HPDE6-E6E7 (cell line): ENCODE measurements around the gene DCLRE1C.
"Not testable (repeated sequence)": the region's sequence is repeated elsewhere in the genome, so short reads cannot be mapped to it uniquely, and the experiment has no call there.

ENCODE experiments used
- DNase-seq: peaks from one replicate; pipeline ENCODE4 v3.0.0; 2011; ENCODE audit warnings: missing footprints; ENCODE audit errors: extremely low spot score

DCLRE1C gene

DNA sequence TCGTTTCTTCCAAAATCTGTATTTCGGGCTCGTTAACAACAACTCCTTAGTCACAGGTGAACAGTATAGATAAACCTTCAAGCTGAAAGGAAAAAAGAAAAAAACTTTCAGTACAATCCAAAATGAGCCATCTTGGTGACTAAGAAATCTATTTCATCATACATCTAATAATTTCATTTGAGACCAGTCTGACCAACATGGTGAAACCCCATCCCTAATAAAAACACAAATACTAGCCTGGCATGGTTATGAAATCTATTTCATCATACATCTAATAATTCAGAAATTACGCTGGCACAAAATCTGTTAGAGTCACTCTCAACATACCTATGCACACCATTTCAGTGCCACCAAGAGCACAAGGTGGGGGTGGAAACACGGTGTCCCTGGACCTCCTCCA, 8.8 kb downstream of the DCLRE1C start:
- DNase-seq = no peak

DNA sequence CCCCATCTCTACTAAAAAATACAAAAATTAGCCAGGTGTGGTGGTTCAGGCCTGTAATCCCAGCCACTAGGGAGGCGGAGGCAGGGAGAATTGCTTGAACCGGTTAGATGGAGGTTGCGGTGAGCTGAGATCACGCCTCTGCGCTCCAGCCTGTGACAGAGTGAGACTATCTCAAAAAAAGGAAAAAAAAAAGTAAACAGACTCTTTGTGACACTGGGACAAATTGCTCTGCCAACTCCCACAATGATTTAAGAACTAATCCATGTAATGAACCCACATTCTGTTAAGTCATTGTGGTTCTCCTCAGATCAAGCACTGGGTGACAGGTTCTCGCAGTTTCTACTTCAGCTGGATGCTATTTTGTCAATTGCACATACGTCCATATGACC, 11.0 kb downstream of the DCLRE1C start:
- not testable (repeated sequence) for DNase-seq

DNA sequence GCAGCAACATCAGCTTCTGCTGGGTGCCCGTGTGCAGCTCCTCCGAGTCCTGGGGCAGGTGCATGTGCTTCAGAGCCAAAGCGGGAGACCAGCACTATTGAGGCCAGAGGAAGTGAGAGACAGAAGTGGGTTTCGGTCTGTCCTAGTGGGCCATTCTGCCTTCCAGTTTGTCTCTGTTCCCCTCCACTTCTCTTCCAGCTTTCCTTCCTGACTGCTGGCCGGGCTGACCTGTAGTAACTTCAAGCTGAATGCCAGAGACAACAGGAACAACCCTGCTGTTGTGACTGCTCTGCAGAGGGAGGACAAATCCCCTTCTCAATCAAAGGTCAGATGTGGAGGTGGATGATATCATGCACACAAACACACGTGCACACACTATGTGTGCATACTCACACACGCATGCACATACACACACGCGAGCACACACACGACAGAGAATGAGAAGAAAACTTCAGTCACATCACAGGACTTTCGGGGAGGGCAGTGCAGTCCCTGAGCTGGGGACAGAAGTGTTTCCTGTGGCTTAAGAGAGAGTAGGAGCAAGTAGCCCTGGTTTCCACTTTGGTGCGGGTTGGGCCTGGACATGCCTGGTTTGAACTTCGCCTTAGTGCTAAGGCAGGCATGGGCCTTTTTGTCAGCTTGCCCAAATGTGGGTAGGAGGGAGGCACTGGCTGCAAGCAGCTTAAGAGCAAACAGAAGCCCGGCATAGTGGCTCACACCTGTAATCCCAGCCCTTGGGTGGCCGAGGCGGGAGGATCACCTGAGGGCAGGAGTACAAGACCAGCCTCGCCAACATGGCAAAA, 11.5 kb downstream of the DCLRE1C start:
- not testable (repeated sequence) for DNase-seq

DNA sequence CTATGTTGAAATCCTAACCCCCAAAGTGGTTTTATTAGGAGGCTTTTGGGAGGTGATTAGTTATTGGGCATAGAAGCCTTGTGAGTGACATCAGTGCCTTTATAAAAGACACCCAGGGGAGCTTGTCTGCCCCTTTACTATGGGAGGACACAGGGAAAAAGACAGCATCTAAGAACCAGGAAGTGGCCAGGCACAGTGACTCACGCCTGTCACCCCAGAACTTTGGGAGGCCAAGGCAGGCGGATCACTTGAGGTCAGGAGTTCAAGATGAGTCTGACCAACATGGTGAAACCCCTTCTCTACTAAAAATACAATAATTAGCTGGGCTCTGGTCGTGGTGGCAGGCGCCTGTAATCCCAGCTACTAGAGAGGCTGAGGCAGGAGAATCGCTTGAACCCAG, 14.9 kb downstream of the DCLRE1C start:
- DNase-seq = not testable (repeated sequence)

DNA sequence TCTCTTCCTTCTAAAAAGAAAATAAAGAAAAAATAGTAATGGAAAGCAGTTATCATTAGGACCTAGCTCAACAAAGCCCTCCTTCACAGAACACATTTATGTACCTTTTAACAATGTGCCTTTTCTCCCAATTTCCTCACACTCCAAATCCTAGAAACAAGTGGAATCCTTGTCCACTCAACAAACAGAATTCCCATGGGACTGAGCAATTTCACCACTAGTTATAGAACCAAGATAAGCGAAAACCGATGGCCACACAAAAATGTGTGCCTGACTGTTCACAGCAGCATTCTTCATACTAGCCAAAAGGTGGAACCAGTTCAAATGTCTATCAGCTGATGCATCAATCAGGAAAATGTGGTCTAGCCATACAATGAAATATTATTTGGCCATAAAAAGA, 17.3 kb downstream of the DCLRE1C start:
- DNase-seq = no peak

DNA sequence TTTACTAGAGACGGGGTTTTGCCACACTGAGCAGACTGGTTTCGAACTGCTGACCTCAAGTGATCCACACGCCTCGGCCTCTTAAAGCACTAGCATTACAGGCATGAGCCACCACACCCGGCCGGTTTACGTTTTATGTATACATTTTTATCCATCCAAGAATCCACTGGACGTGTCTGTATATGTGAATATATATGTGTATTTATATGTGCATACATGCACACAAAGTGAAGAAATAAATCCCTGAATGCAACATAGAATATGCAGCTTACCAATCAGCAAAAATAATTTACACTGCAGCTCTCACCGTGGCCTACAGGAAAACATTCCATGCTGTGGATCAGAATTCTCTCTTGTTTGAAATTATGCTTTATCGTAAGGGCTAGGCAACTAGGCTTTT, 23.3 kb downstream of the DCLRE1C start:
- DNase-seq = no peak

DNA sequence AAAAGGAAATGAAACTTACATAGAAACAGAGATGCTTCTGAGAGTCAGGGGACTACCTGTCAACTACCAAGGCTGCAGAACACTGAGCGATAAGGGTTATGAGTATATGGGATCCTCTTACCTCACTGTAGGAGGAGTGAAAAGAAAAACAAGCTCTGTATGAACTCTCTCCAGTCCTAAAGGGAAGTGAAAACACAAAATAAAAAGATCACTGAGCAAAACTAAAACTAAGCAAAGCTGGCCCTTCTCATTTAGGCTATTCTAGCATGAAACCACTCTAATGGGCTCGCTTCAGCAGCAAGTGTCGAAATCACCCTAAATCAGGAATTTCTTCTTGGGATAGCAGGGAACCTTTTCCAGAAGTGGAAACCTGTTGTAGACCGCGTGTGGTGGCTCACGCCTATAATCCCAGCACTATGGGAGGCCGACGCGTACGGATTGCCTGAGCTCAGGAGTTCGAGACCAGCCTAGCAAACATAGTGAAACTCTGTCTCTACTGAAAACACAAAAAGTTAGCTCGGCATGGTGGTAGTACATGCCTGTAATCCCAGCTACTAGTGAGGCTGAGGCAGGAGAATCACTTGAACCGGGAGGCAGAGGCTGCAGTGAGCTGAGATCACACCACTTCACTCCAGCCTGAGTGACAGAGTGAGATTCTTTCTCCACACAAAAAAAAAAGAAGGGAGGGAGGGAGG, 27.0 kb downstream of the DCLRE1C start:
- no peak for DNase-seq

DNA sequence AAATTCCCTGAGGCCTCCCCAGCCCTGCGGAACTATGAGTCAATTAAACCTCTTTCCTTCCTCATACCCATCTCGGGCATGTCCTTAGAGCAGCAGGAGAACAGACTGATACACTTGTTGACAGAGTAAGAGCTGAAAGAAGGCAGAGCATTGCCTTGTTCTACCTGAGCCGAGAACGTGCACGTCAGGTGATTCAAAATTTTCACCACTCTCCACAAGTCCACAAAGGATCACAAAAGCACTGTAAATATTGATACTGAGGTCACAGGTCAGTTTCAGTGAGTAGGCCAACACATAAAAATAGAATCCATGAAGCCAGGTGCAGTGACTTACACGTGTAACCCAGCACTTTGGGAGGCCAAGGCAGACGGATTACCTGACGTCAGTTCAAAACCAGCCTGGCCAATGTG, 27.8 kb downstream of the DCLRE1C start:
- no peak for DNase-seq

DNA sequence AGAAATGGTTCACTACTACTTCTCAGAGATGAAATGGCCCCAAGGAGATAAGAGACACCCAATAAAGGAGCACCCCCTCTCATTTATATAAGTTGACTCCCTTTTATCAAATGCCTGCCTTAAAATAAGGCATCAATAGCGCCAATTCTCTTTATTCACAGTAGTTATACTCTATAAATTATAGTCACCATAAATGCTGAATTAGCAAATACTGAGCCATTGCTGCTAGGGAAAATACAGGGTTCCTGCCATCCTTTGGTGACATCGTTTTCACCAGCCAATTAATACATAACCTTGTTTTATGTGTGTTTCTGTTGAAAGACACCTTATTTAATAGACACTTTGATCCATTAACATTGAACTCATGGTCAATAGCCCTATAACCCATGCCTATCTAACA, 28.6 kb downstream of the DCLRE1C start:
- no peak for DNase-seq

DNA sequence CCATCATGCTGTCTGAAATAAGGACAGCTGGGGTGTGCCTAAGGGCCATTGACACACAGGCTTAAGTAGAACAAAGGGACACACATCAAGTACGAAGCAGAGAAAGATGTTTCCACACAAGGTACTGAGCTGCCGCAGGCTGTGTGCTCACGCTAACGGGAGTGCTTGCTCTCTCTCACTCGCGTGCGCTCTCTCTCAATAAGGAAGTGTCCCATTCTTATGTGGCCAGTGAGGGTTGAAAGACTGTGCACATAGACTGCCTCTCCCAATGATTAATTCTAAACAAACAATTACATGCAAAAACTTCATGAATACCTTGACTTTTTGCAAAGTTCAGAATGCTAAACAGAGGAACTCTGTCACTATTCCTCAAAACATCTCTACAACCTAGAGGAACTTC, 29.9 kb downstream of the DCLRE1C start:
- no peak for DNase-seq

DNA sequence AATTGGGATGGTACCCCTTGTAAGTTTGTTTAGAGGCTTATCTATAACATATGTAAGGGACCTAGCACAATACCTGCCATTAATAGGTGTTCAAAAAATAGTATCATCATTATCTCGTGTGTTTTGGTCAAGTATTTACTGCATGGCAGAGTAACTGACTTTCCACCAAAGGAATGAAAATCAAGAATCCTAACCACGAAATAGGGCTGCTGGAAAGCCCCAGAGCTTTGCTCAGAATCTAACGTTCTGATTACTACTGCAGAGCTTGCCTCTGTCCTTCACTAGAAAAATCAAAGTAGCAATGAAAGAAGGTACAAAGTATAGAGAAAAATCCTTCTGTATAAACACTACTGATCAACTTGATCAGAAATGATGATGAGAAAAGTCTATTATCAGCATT, 34.9 kb downstream of the DCLRE1C start:
- no peak for DNase-seq

DNA sequence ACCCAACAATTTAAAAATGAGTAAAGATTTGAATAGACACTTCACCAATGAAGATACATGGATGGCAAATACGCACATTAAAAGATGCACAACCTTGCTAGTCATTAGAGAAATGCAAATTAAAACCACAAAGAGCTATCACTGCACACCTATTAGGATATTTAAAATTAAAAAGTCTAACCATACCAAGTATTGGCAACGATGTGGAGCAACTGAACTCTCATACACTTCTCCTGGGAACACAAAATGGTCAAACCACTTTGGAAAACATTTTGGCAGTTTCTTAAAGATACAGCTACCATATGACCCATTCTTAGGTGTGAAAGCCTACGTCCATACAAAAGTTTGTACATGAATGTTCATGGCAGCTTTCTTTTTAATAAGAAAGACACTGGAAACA, 36.1 kb downstream of the DCLRE1C start:
- DNase-seq = no peak

DNA sequence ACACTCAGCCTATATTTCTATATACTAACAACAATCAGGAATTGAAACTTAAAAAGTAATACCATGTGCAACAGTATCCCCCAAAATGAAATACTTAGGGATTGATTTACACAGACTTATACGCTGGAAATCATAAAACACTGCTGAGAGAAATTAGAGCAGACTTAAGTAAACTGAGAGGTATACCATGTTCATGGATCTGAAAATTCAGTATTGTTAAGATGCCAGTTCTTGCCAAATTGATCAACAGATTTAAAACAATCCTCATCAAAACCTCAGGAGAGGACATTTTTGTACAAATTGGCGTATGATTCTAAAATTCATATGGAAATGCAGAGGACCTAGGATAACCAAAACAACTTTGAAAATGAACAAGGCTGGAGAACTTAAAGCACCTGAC, 37.3 kb downstream of the DCLRE1C start:
- DNase-seq = no peak

DNA sequence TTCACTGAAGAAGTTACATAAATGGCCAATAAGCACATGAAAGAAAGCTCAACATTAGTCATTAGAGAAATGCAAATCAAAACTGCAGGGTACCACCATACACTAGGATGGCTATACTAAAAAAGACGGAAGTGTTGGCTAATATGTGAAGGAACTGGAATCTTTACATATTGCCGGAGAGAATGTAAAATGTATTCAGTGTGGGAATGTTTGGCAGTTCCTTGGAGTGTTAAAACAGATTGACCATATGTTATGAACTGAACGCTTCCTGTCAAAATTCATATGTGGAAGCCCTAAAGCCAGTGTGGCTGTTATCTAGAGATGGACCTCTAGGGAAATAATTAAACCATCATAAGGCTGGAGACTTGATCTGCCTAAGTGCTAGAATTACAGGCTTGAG, 42.1 kb downstream of the DCLRE1C start:
- no peak for DNase-seq

DNA sequence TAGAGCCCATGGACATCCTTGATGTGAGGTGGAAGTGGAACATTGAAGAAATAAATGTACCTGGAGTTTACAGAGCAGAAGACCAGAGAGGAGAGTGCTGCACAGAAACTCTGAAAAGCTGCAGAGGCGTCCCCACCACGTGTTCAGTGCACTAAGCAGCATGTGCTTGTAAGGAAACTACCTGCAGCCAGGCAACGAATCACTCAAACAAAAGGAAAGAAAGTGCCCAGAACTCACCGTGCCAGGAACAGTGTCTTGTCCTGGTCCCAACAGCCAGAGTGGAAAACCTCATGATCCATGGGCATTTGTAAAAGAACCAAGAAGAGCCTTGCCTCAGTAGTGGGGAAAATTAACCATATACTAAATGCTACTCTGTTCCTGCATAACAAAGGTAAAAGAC, 42.9 kb downstream of the DCLRE1C start:
- DNase-seq = no peak

DNA sequence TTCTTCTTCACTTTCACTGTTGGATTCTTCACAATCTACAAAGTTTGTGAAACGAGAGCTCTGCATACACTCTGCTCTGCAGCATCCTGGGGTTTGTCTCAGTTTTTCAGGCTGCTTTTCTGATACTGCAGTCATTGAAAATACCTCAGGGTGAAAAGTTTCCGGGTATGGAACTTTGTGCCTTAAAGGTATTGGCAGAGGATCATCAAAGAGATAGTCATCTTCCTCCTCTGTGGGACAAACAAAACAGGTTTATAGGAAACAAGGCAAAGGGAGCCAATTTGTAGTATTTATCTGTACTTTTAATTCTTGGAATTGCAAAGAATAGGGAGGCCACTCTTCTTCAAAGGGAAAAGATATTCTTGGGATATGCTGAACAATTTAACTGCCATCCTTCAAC, 44.8 kb downstream of the DCLRE1C start:
- DNase-seq = no peak

DNA sequence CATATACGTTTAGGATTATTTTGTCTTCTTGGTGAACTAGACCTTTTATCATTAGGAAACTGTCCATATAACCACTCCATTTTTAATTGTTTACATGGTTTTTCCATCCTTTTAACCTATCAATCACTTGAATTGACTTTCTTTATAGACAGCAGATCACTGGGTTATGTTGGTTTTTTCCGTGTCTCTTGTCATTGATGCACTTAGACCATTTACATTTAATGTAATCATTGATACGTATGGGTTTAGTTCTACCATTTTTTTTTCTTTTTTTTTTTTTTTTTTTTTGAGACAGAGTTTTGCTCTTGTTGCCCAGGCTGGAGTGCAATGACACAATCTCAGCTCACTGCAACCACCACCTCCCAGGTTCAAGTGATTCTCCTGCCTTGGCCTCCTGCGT, 46.3 kb downstream of the DCLRE1C start:
- not testable (repeated sequence) for DNase-seq

DNA sequence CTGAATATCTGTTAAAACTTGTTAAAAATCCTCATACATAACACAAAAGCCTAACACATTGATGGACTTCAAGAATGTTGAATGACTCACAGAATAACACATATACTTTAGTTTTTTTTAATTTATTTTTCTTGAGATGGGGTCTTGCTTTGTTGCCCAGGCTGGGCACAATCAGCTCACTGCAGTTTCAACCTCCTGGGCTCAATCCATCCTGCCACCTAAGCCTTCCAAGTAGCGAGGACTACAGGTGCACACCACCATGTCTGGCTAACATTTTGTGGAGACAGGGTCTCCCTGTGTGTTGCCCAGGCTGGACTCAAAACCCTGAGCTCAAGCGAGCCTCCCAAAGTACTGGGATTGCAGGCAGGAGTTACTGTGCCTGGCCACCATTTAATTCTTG, 47.1 kb downstream of the DCLRE1C start:
- DNase-seq = no peak

DNA sequence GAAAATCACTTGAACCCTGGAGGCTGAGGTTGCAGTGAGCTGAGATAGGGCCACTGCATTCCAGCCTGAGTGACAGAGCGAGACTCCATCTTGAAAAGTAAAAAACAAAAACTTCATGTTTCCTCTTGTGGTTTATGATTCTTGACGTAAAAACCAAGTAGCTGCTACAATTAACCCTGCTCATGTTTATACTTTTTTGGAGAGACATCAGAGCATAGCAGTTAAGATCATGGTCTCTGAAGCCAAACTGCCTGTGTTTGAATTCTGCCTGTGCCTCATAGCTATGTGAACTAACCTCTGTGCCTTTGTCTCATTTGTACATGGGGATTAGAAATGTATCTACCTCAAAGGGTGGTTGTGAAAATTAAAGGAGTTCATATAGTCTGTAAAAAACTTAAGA, 48.0 kb downstream of the DCLRE1C start:
- DNase-seq = no peak

DNA sequence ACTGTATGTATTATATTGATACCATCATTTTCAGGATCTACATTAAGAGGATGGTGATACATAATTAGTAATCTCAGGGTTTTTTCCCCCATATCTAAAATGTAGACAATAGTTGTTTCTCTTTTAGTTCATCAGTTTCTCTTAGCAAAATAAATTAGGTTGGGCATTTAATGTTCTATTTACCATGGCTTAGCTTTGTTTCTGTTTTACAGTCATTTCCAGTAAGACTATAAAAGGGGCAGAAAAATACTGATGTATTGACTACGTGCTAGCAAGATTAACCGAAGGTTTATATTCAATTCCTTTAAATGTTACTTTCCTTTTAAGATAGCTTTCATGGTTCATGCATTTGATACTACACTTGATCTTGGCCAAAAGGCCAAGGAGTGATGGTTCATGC, 49.0 kb downstream of the DCLRE1C start:
- no peak for DNase-seq

DNA sequence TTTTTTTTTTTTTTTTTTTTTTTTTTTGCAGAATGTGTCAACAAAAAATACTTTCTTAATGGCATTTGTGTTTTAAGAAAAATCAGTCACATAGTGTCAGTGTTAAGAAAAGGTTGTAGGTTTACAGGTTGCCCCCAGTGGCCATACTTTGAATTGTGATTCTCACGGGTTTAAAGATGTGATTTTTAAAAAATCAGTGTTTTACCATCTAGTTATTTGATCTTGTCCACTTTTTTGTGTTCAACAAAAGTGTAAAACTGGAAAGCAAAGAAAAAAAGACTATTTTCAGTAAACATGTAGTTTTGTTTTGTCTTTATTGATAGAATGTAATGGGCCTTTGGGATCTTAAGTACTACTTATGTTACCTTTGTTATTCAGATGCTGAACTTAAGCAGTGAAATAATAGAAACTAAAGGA, 49.6 kb downstream of the DCLRE1C start:
- DNase-seq = no peak

DNA sequence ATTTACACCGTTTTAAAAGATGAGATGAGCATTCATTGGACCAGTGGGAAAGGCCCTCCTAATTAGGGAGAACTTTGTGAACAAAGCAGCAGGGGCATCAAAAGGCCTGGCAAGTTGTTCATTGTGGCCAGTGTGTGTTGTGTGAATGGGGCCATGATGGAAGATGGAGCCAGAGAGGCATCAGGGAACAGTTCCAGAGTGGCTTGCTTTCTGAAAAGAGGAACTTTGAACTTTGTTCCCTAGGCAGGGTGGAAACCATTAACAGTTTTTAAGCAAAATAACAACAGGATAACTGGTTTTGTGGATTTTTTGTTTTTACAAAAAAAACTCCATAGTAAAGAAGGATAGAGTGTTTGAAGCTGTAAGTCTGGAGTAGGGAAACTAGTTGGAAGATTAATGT, 62.7 kb downstream of the DCLRE1C start:
- no peak for DNase-seq

DNA sequence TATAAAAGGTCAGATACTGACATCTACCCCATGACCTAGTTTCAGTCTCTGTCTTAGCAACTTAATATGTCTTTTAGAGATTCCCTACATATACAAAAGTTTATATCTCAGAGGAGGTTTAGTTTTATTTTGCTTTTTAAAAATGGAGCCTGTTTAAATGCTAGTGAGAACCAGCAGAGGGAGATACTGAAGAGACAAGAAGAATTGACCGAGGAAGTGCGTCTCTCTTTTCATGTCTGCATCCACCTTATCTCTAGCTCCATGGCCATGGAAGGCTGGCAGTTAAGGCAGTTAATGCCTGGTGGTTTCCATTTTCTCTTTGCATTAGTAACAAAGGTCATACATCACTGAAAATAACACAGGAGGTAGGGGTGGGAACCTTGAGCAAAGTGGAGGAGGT, 64.6 kb downstream of the DCLRE1C start:
- no peak for DNase-seq

DNA sequence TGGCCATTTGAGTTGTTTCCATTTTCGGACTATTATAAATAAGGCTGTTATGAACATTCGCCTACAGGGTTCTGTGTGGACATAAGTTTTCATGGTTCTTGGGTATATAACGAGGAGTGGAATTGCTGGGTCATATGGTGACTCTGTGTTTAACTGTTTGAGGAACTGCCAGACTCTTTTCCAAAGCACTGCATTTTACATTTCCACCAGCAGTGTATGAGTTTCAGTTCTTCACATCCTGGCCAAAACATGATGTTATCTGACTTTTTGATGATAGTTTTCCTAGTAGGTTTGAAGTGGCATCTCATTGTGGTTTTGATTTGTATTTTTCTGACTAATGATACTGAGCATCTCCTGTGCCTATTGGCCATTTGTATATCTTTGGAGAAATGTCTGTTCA, 69.8 kb downstream of the DCLRE1C start:
- no peak for DNase-seq
